Measurements from ENCODE around the gene KCNK10. TPM values are rescaled to one million over a fixed set of nuclear protein-coding genes. Genes with fewer than 3 reads are reported as not detected.

KCNK10 gene, protein sequence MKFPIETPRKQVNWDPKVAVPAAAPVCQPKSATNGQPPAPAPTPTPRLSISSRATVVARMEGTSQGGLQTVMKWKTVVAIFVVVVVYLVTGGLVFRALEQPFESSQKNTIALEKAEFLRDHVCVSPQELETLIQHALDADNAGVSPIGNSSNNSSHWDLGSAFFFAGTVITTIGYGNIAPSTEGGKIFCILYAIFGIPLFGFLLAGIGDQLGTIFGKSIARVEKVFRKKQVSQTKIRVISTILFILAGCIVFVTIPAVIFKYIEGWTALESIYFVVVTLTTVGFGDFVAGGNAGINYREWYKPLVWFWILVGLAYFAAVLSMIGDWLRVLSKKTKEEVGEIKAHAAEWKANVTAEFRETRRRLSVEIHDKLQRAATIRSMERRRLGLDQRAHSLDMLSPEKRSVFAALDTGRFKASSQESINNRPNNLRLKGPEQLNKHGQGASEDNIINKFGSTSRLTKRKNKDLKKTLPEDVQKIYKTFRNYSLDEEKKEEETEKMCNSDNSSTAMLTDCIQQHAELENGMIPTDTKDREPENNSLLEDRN
- not detected for total RNA-seq

DNA sequence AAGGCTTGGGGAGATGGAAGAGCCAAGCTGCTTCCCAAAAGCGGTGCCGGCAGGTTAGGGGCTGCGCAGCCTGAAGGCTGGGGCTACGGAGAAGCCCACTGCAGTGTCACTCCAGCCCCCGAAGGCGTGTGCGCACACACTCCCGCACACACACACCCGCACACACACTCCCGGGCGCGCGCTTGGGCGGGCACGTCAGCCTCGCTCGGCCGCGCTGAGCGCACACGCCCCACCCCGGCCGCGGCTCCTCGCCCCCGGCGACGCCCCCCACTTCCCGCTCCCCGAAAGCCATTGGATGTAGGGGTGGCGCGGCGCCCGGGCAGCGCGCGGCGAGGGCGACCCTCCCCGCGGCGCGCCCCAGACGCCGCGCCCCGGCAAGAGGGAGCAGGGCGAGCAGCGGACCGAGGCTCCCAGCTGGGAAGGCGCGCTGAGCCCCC is at the start of gene KCNK10:
Gene KCNK10, minus strand, starts transcription at position 184 of the 437 bp plus-strand sequence. CDS start 471 bp downstream, outside the sequence.
- ATAC-seq, result no peak
- DNase-seq (ENCODE audit: low spot score), result no peak

- DNase-seq (ENCODE audit: low spot score) (no peak), ATAC-seq (no peak)
These were observed 46.4 kb upstream of the KCNK10 start for GRCh38 chr14:88369496-88369895.

DNA sequence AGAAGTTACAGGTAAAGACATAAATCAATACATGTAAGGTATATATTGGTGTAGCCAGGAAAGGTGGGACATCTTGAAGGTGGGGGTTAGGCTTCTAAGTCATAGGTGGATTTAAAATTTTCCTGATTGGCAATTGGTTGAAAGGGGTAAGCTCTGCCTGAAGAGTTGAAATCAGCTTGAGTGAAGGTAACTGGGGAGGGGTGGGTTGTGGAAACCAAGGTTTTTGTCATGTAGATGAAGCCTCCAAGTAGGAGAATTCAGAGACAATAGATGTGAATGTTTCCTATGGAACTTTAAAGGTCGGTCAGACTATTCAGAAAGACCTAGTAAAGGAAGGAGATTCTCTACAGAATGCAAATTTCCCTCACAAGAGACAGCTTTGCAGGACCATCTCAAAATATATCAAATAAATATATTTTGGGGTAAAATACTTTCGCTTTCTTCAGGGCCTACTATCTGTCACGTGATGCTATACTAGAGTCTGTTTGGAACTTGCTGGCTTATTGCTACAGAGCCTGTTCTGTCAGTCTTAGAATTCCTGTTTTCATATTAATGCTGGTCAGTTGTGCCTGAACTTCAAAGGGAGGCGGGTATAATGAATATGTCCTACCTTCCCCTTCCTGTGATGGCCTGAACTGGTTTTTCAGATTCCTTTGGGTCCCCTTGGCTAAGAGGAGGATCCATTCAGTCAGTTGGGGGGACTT is 41.8 kb upstream of the KCNK10 start:
- DNase-seq (ENCODE audit: low spot score) (no peak), ATAC-seq (no peak)

DNA sequence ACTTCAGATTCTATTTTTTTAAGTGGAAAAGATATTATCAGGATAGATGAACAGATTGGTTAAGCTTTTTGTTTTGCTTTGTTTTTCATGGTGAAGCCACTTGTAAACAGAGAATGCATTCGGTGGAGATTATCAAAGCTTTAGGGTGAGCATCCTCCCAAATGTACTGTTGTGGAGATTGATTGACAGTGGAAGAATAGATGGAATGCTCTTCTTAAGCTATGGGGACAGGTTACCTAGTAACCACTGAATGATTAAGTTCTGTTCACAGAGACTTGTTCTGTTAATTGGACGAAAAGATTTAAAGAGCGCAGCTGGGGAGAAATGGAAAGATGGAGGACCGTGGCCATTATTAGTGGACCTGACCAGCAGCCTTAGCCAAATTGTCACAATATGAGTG is 40.6 kb upstream of the KCNK10 start:
- no peak for ATAC-seq

DNA sequence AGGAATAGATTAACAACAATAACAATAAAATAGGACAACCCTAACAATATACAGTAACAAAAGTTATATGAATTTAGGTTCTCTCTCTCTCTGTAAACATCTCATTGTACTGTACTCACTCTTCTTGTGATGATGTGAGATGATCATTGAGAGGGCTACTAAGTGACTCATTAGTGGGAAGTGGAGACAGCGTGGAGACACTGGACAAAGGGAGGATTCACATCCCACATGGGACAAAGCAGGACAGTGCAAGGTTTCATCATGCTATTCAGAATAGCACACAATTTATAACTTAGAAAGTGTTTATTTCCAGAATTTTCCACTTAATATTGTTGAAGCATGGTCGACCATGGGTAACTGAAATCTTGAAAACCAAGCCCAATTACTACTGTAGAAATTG is 36.4 kb upstream of the KCNK10 start:
- no peak for DNase-seq (ENCODE audit: low spot score)
- ATAC-seq, result no peak

More for the DNA sequence above, 40.6 kb upstream of the KCNK10 start:
- DNase-seq (ENCODE audit: low spot score), result no peak

DNA sequence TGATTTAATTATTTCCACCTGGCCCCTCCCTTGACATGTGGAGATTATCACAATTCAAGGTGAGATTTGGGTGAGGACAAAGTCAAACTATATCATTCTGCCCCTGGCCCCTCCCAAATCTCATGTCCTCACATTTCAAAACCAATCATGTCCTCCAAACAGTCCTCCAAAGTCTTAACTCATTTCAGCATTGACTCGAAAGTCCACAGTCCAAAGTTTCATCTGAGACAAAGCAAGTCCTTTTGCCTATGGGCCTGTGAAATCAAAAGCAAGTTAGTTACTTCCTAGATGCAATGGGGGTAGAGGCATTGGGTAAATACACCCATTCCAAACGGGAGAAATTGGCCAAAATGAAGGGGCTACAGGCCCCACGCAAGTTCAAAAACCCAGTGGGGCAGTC is 31.3 kb upstream of the KCNK10 start:
- DNase-seq (ENCODE audit: low spot score), result no peak
- no peak for ATAC-seq

GRCh38 chr14:88352698-88353097 is 29.6 kb upstream of the KCNK10 start:
- no peak for ATAC-seq
- no peak for DNase-seq (ENCODE audit: low spot score)

- ATAC-seq (no peak), DNase-seq (ENCODE audit: low spot score) (no peak)
These were observed 29.1 kb upstream of the KCNK10 start for GRCh38 chr14:88351966-88352691.

- DNase-seq (ENCODE audit: low spot score) (no peak), ATAC-seq (no peak)
These were observed 25.5 kb upstream of the KCNK10 start for GRCh38 chr14:88348546-88348945.

DNA sequence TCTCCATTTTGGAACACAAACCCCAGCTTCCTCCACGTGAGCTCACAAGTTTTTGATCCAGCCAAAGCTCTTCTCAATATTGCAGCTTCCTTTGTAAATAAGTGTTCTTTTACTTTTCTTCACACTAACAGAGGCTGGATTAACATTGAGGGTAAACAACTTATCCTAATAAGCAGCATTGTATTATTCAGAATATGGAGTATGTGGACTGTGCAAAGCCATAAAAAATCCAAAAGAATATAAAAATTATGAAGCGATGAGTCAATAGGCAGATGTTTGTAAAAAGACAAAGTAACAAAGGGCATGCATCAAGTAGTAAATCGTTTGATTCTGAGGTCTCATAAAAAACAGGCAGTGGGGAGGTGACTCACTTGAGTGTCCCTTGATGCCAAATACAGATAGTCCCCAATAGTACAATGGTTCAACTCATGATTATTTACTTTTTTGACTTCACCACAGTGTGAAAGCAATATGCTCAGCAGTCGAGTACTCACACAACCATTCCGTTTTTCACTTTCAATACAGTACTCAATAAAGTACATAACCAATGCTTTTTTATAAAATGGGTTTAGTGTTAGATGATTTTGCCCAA is 23.1 kb upstream of the KCNK10 start:
- no peak for DNase-seq (ENCODE audit: low spot score)
- no peak for ATAC-seq

- no peak for DNase-seq (ENCODE audit: low spot score)
- ATAC-seq, result no peak
These were observed 19.9 kb upstream of the KCNK10 start for GRCh38 chr14:88342980-88343379.

- ATAC-seq (no peak), DNase-seq (ENCODE audit: low spot score) (no peak)
These were observed 17.3 kb upstream of the KCNK10 start for GRCh38 chr14:88340357-88340756.

DNA sequence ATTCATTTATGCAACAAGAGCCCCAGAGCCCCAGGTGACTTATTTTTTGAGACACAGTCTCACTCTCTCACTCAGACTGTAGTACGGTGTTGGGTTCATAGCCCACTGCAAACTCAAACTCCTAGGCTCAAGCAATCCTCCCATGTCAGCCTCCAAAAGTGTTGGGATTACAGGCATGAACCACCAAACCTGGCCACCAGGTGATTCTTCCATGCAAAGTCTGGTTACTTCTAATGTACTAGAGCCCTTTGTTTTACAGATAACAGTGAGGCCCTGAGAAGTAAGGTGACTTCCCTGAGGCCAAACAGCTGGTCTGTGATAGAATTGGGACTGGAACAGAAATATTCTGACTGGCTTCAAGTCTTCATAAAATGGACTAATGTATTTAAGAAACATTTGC is 10.0 kb upstream of the KCNK10 start:
- ATAC-seq (no peak), DNase-seq (ENCODE audit: low spot score) (no peak)

GRCh38 chr14:88327497-88327896 is 4.4 kb upstream of the KCNK10 start:
- ATAC-seq (no peak), DNase-seq (ENCODE audit: low spot score) (no peak)

GRCh38 chr14:88326352-88327103 is 3.5 kb upstream of the KCNK10 start:
- DNase-seq (ENCODE audit: low spot score) (no peak), ATAC-seq (no peak)

GRCh38 chr14:88325883-88326282 is 2.8 kb upstream of the KCNK10 start:
- DNase-seq (ENCODE audit: low spot score) (no peak), ATAC-seq (no peak)

GRCh38 chr14:88324930-88325329 is 1.9 kb upstream of the KCNK10 start:
- no peak for DNase-seq (ENCODE audit: low spot score)
- no peak for ATAC-seq

DNA sequence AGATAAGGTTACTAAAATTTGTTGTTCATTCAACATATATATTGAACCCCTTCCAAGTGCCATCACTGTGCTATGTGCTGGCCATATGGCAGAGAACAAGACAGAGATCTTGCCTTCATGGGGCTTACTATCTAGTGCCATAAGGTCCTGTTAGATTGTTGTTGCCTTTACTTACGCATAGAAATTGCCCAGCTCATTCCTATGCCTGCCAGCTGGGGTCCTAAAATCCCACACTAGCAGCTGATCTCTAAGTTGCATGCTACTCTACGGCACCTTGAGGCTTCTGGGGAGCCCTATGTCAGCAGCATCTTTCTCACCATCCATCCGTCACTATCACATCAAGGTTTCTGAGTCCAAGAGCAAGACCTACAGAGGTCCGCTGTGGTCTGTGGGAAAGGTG is 1.4 kb upstream of the KCNK10 start:
- ATAC-seq (no peak), DNase-seq (ENCODE audit: low spot score) (no peak)

GRCh38 chr14:88323523-88324199 is 592 bp upstream of the KCNK10 start:
- peak; percentile 35 for ATAC-seq
- DNase-seq (ENCODE audit: low spot score), result no peak

Measured in left lobe of liver (tissue), 2 donors.